Measurements from ENCODE around the gene MILR1. TPM values are rescaled to one million over a fixed set of nuclear protein-coding genes. Genes with fewer than 3 reads are reported as not detected.

MILR1 gene
- total RNA-seq, 8 experiments from 2014 or later = 0.73 to 2.1 (median 1.6) TPM; not detected in 4

DNA sequence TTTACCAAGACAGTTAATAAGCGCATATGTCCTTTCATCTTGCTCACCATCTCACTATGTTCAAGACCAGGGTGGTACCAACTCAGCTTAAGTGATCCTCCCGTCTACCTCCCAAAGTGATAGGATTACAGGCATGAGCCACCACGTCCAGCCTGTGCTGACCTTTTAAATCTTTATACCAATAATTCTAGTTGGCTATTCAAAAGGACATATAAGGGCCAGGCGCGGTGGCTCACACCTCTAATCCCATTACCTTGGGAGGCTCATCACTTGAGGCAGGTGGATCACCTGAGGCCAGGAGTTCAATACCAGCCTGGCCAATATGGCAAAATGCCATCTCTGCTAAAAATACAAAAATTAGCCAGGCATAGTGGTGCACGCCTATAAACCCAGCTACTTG is 60.3 kb downstream of the MILR1 start:
- peaks cover 5 to 6% of the 10 kb centered on the region in 2 donors for H3K4me1 ChIP-seq (replicated peaks in 1 of 2)
- no peak overlapping the region for H3K4me3 ChIP-seq
- in situ Hi-C loops (cut with MboI; ENCODE audit: low pct_unique_long_range_greater_than_20kb in 2 of 9, low sequenced_read_pairs in 9 of 9, unreplicated experiment in 9 of 9) = no loop called here
- 50 to 100% (median 100%) methylated on average over 2 to 6 of the region's 6 CpGs; no CpG with 5 or more reads in 1 of the 10 experiments for WGBS, 10 experiments
- ATAC-seq (replicated peaks in 6 of 8) = no peak
- no peak overlapping the region for H3K27ac ChIP-seq

DNA sequence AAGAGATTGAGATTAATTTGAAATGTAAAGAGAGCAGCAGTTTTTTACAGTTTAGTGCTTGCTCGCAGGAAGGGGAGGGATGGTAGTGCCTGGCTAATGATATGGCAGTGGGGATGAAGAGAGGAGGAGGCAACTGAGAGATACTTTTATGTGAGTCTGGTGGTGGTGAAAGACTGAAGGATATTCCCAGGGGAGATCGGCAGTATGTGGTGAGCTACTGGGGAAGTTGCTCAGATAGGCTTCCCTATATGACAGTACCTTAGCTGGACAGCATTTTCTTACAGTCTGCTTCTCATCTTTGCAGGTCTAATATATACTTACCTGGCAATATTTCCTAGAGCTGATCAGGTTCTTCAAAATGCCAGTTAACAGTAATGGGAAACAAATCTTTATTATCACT is 66.5 kb downstream of the MILR1 start:
- in situ Hi-C loops (cut with MboI; ENCODE audit: low pct_unique_long_range_greater_than_20kb in 2 of 9, low sequenced_read_pairs in 9 of 9, unreplicated experiment in 9 of 9) = no loop called here
- H3K4me3 ChIP-seq = no peak overlapping the region
- WGBS, 10 experiments = 29 to 100% (median 82%) methylated on average over 1 to 2 of the region's 2 CpGs; no CpG with 5 or more reads in 2 of the 10 experiments
- peak in 3 of 8 experiments; percentile 27 to 38 (median 32) for ATAC-seq (replicated peaks in 6 of 8)
- H3K27ac ChIP-seq = no peak overlapping the region
- H3K4me1 ChIP-seq (replicated peaks in 1 of 2) = no peaks in the 10 kb centered on the region

DNA sequence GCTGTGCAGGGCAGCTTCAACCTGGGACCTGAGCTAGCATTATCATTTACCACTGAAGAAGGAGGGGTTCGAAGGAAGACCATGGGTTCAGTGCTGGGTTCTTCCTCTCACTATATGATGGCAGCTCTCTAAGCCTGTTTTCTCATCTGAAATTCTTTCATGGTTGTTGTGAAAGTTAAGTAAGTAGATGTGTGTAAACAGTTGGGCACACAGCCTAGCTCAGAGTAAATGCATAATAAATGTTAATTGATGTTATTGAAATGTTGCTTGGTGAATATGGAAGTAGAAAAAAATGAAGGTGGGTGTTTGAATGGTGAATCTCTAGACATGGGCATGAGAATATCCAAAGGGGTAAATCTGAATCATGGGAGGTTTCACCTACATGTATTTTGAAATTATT is 66.9 kb downstream of the MILR1 start:
- in situ Hi-C loops (cut with MboI; ENCODE audit: low pct_unique_long_range_greater_than_20kb in 2 of 9, low sequenced_read_pairs in 9 of 9, unreplicated experiment in 9 of 9) = no loop called here
- WGBS, 10 experiments = 80 to 100% (median 100%) methylated on average over 1 of the region's 1 CpG; no CpG with 5 or more reads in 3 of the 10 experiments
- Histone ChIP-seq H3K4me3 (no peak overlapping the region), H3K4me1 (replicated peaks in 1 of 2) (no peaks in the 10 kb centered on the region), H3K27ac (no peak overlapping the region)
- ATAC-seq (replicated peaks in 6 of 8) = peak in 3 of 8 experiments; percentile 76 to 91 (median 79)

Other genes starting within 250 kb of the MILR1 start
- 10 to 100 TPM; 13.9 to 50.9 (median 23.9) TPM for gene TEX2, start 185.9 kb upstream of the MILR1 start, total RNA-seq
- gene PECAM1, start 58.3 kb upstream of the MILR1 start, total RNA-seq = 1 to 10 TPM in 3 of 8 experiments, under 1 TPM in 5; under 0.01 to 6.5 (median 0.51) TPM
- 10 to 100 TPM; 10.8 to 33.2 (median 14.5) TPM for gene POLG2, start 47.9 kb downstream of the MILR1 start, total RNA-seq
- gene DDX5, start 57.2 kb downstream of the MILR1 start, total RNA-seq = 1,000 to 10,000 TPM in 1 of 8 experiments, 100 to 1,000 TPM in 7; 340 to 1,038 (median 606) TPM
- gene CEP95, start 57.9 kb downstream of the MILR1 start, total RNA-seq = 100 to 1,000 TPM in 1 of 8 experiments, 10 to 100 TPM in 7; 26.6 to 101 (median 65.9) TPM
- gene SMURF2, start 213.2 kb downstream of the MILR1 start, total RNA-seq = 10 to 100 TPM; 15.5 to 35.6 (median 19.1) TPM